ENCODE results near the gene NTHL1. TPM values are rescaled to one million over a fixed set of nuclear protein-coding genes. Genes with fewer than 3 reads are reported as not detected.

The NTHL1 gene
- total and polyA plus RNA-seq, 2 of the 13 experiments (the other 11 are each of a cell fraction or from before 2014, with no cell fraction given), result 47.5 to 64.9 TPM

DNA sequence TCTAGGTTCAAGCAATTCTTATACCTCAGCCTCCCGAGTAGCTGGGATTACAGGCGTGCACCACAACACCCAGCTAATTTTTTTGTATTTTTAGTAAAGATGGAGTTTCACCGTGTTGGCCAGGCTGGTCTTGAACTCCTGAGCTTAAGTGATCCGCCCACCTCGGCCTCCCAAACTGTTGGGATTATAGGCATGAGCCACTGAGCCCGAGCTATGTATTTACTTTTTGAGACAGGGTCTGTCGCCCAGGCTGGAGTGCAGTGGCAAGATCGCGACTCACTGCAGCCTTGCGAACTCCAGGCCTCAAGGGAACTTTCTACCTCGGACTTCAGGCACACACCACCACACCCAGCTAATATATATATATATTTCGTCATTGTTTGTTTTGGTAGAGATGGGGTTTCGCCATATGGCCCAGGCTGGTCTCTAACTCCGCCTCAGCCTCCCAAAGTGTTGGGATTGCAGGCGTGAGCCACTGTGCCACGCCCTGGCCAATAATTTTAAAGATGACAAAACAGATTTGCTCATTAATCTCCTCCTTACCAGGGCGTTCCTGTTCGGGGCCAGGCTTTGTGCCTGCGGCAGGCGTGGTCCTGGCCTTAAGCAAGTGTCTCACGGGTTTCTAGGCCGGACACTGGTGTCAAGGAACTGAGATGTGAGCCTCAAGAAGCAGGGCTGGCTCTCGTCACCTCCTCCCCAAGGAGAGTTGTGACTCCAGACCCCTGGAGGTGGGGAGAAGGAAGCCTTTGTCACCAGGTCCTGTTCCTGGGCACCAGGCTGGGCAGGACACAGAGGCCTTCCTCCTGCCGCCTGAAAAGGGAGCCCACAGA is 32.3 kb downstream of the NTHL1 start (continued):
- TF ChIP-seq ZMAT5 (CRISPR knock-in tag; IDR thresholded peaks at IDR 0.05; ENCODE audit: borderline replicate concordance, low read depth), result no peak
- TF ChIP-seq IRF2 (CRISPR knock-in tag; IDR thresholded peaks at IDR 0.05), result peak; percentile 51; the same call in 1 of the 2 replicates
- TF ChIP-seq ZNF740 (CRISPR knock-in tag; IDR thresholded peaks at IDR 0.05), result no peak
- TF ChIP-seq, protein P1, sequence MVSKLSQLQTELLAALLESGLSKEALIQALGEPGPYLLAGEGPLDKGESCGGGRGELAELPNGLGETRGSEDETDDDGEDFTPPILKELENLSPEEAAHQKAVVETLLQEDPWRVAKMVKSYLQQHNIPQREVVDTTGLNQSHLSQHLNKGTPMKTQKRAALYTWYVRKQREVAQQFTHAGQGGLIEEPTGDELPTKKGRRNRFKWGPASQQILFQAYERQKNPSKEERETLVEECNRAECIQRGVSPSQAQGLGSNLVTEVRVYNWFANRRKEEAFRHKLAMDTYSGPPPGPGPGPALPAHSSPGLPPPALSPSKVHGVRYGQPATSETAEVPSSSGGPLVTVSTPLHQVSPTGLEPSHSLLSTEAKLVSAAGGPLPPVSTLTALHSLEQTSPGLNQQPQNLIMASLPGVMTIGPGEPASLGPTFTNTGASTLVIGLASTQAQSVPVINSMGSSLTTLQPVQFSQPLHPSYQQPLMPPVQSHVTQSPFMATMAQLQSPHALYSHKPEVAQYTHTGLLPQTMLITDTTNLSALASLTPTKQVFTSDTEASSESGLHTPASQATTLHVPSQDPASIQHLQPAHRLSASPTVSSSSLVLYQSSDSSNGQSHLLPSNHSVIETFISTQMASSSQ (IDR thresholded peaks at IDR 0.05; ENCODE audit: low read depth), result no peak
- TF ChIP-seq, protein P1 (CRISPR knock-in tag; IDR thresholded peaks at IDR 0.05; ENCODE audit: borderline replicate concordance), result no peak
- TF ChIP-seq, protein P2, sequence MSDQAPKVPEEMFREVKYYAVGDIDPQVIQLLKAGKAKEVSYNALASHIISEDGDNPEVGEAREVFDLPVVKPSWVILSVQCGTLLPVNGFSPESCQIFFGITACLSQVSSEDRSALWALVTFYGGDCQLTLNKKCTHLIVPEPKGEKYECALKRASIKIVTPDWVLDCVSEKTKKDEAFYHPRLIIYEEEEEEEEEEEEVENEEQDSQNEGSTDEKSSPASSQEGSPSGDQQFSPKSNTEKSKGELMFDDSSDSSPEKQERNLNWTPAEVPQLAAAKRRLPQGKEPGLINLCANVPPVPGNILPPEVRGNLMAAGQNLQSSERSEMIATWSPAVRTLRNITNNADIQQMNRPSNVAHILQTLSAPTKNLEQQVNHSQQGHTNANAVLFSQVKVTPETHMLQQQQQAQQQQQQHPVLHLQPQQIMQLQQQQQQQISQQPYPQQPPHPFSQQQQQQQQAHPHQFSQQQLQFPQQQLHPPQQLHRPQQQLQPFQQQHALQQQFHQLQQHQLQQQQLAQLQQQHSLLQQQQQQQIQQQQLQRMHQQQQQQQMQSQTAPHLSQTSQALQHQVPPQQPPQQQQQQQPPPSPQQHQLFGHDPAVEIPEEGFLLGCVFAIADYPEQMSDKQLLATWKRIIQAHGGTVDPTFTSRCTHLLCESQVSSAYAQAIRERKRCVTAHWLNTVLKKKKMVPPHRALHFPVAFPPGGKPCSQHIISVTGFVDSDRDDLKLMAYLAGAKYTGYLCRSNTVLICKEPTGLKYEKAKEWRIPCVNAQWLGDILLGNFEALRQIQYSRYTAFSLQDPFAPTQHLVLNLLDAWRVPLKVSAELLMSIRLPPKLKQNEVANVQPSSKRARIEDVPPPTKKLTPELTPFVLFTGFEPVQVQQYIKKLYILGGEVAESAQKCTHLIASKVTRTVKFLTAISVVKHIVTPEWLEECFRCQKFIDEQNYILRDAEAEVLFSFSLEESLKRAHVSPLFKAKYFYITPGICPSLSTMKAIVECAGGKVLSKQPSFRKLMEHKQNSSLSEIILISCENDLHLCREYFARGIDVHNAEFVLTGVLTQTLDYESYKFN (CRISPR knock-in tag; conservative IDR thresholded peaks at IDR 0.05), result peak; percentile 28; the same call in 1 of the 2 replicates
- no peak for TF ChIP-seq SP4 (CRISPR knock-in tag; IDR thresholded peaks at IDR 0.05)
- TF ChIP-seq SOX13 (IDR thresholded peaks at IDR 0.05), result peak; percentile 26; the same call in 1 of the 2 replicates
- TF ChIP-seq SOX13 (CRISPR knock-in tag; conservative IDR thresholded peaks at IDR 0.05 in 1 of 2, IDR thresholded peaks at IDR 0.05 in 1 of 2), result no peak
- TF ChIP-seq NFIB (CRISPR knock-in tag; IDR thresholded peaks at IDR 0.05; ENCODE audit: borderline replicate concordance), result no peak
- TF ChIP-seq, protein P3, sequence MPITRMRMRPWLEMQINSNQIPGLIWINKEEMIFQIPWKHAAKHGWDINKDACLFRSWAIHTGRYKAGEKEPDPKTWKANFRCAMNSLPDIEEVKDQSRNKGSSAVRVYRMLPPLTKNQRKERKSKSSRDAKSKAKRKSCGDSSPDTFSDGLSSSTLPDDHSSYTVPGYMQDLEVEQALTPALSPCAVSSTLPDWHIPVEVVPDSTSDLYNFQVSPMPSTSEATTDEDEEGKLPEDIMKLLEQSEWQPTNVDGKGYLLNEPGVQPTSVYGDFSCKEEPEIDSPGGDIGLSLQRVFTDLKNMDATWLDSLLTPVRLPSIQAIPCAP (CRISPR knock-in tag; IDR thresholded peaks at IDR 0.05; ENCODE audit: low read depth), result no peak
- peak; percentile 35; the same call in 1 of the 2 replicates for TF ChIP-seq MXD1 (CRISPR knock-in tag; IDR thresholded peaks at IDR 0.05)
- no peak for TF ChIP-seq MYPOP (CRISPR knock-in tag; IDR thresholded peaks at IDR 0.05)
- peak; percentile 29; the same call in 1 of the 2 replicates for TF ChIP-seq MYC (CRISPR knock-in tag; IDR thresholded peaks at IDR 0.05; ENCODE audit: borderline replicate concordance)
- TF ChIP-seq, protein P4, sequence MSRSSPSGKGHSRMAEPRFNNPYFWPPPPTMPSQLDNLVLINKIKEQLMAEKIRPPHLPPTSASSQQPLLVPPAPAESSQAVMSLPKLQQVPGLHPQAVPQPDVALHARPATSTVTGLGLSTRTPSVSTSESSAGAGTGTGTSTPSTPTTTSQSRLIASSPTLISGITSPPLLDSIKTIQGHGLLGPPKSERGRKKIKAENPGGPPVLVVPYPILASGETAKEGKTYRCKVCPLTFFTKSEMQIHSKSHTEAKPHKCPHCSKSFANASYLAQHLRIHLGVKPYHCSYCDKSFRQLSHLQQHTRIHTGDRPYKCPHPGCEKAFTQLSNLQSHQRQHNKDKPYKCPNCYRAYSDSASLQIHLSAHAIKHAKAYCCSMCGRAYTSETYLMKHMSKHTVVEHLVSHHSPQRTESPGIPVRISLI (CRISPR knock-in tag; IDR thresholded peaks at IDR 0.05; ENCODE audit: borderline replicate concordance), result no peak
